ENCODE data around the gene PRRT1B. TPM values are rescaled to one million over a fixed set of nuclear protein-coding genes. Genes with fewer than 3 reads are reported as not detected.

The PRRT1B gene
- total RNA-seq, 1 experiment from 2014 or later, result not detected

DNA sequence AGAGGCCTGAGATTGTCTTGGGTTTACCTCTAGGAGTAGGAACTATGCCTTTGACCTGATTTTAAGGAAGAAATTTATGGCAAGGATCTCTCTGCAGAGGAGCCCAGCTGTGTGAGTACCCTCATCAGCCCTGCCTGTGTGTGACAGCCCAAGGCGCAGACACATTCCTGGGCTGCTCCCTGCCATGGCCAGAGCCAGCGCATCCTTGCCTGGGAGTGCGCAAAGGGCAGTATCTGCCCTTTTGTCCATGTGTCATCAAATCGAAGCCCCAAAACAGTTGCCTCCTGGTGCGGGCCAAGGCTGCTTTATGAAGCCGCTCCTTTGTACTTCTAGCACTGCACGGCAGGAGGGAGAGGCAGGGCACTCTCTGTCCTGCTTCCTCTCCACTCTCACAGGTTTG is 51.9 kb downstream of the PRRT1B start:
- Histone ChIP-seq H3K4me3 (ENCODE audit: low read depth, low read length, poor library complexity, severe bottlenecking) (no peak overlapping the region), H3K27ac (ENCODE audit: low read depth, low read length, poor library complexity, severe bottlenecking) (no peak overlapping the region), H3K4me1 (ENCODE audit: insufficient read depth, low read length, poor library complexity, severe bottlenecking) (no peaks in the 10 kb centered on the region), H3K36me3 (ENCODE audit: insufficient read depth, low read length, poor library complexity, severe bottlenecking) (peaks cover 21% of the 10 kb centered on the region), H3K27me3 (replicated peaks; ENCODE audit: insufficient read depth, low read depth, low read length, poor library complexity) (no peaks in the 10 kb centered on the region), H3K9me3 (ENCODE audit: low read depth, low read length, poor library complexity, severe bottlenecking) (no peaks in the 10 kb centered on the region)
- TF ChIP-seq, protein P1, sequence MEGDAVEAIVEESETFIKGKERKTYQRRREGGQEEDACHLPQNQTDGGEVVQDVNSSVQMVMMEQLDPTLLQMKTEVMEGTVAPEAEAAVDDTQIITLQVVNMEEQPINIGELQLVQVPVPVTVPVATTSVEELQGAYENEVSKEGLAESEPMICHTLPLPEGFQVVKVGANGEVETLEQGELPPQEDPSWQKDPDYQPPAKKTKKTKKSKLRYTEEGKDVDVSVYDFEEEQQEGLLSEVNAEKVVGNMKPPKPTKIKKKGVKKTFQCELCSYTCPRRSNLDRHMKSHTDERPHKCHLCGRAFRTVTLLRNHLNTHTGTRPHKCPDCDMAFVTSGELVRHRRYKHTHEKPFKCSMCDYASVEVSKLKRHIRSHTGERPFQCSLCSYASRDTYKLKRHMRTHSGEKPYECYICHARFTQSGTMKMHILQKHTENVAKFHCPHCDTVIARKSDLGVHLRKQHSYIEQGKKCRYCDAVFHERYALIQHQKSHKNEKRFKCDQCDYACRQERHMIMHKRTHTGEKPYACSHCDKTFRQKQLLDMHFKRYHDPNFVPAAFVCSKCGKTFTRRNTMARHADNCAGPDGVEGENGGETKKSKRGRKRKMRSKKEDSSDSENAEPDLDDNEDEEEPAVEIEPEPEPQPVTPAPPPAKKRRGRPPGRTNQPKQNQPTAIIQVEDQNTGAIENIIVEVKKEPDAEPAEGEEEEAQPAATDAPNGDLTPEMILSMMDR (conservative IDR thresholded peaks at IDR 0.05; ENCODE audit: low read depth, low read length), result no peak
- TF ChIP-seq EZH2 (IDR thresholded peaks at IDR 0.05; ENCODE audit: borderline replicate concordance, low read depth, low read length, poor library complexity, severe bottlenecking), result no peak
- ChIA-PET POLR2A (ENCODE audit: low non-redundant PET) (no interaction called here), CTCF (no interaction called here)
- intact Hi-C loops (cut with micrococcal nuclease; ENCODE audit: unreplicated experiment), result no loop called here
- BruUV-seq (replicated peaks), result no TSS peak
- no peak for DNase-seq (ENCODE audit: low spot score)

GRCh38 chr9:131598121-131598520 is 52.8 kb downstream of the PRRT1B start:
- intact Hi-C loops (cut with micrococcal nuclease; ENCODE audit: unreplicated experiment), result no loop called here
- no TSS peak for BruUV-seq (replicated peaks)
- Histone ChIP-seq H3K4me1 (ENCODE audit: insufficient read depth, low read length, poor library complexity, severe bottlenecking) (no peaks in the 10 kb centered on the region), H3K27me3 (replicated peaks; ENCODE audit: insufficient read depth, low read depth, low read length, poor library complexity) (no peaks in the 10 kb centered on the region), H3K9me3 (ENCODE audit: low read depth, low read length, poor library complexity, severe bottlenecking) (no peaks in the 10 kb centered on the region), H3K4me3 (ENCODE audit: low read depth, low read length, poor library complexity, severe bottlenecking) (no peak overlapping the region), H3K27ac (ENCODE audit: low read depth, low read length, poor library complexity, severe bottlenecking) (no peak overlapping the region), H3K36me3 (ENCODE audit: insufficient read depth, low read length, poor library complexity, severe bottlenecking) (peaks cover 21% of the 10 kb centered on the region)
- POLR2A ChIA-PET (ENCODE audit: low non-redundant PET), result interaction anchor here (0.6 kb wide), 1 partner anchor 1283 kb away, joined by 11 read pairs; no protein-coding TSS in a partner anchor
- CTCF ChIA-PET, result no interaction called here
- TF ChIP-seq, protein P1 (conservative IDR thresholded peaks at IDR 0.05; ENCODE audit: low read depth, low read length), result no peak
- TF ChIP-seq EZH2 (IDR thresholded peaks at IDR 0.05; ENCODE audit: borderline replicate concordance, low read depth, low read length, poor library complexity, severe bottlenecking), result no peak
- no peak for DNase-seq (ENCODE audit: low spot score)

- Histone ChIP-seq H3K4me3 (ENCODE audit: low read depth, low read length, poor library complexity, severe bottlenecking) (no peak overlapping the region), H3K4me1 (ENCODE audit: insufficient read depth, low read length, poor library complexity, severe bottlenecking) (no peaks in the 10 kb centered on the region), H3K9me3 (ENCODE audit: low read depth, low read length, poor library complexity, severe bottlenecking) (no peaks in the 10 kb centered on the region), H3K27ac (ENCODE audit: low read depth, low read length, poor library complexity, severe bottlenecking) (no peak overlapping the region), H3K36me3 (ENCODE audit: insufficient read depth, low read length, poor library complexity, severe bottlenecking) (peaks cover 12% of the 10 kb centered on the region), H3K27me3 (replicated peaks; ENCODE audit: insufficient read depth, low read depth, low read length, poor library complexity) (no peaks in the 10 kb centered on the region)
- TF ChIP-seq, protein P1 (conservative IDR thresholded peaks at IDR 0.05; ENCODE audit: low read depth, low read length), result no peak
- no peak for TF ChIP-seq EZH2 (IDR thresholded peaks at IDR 0.05; ENCODE audit: borderline replicate concordance, low read depth, low read length, poor library complexity, severe bottlenecking)
- no TSS peak for BruUV-seq (replicated peaks)
- ChIA-PET POLR2A (ENCODE audit: low non-redundant PET) (no interaction called here), CTCF (interaction anchor here (0.6 kb wide), 1 partner anchor 632 kb away, joined by 4 read pairs; no protein-coding TSS in a partner anchor)
- intact Hi-C loops (cut with micrococcal nuclease; ENCODE audit: unreplicated experiment), result no loop called here
- no peak for DNase-seq (ENCODE audit: low spot score)
These were observed 56.4 kb downstream of the PRRT1B start for GRCh38 chr9:131601683-131602181.
